Vagina (tissue), 2 donors: Measurements from ENCODE around the gene INHBB. TPM values are rescaled to one million over a fixed set of nuclear protein-coding genes. Genes with fewer than 3 reads are reported as not detected.

Experiments
- DNase-seq, 2 donors: peaks; one replicate each; pipeline ENCODE4 v3.0.0-alpha.2; 2017; ENCODE audit errors: extremely low spot score in 2 of 2
- H3K27ac ChIP-seq: fragments of 200-600 bp; sonication (generic); one replicate; pipeline ENCODE4 v1.5.1; 2019
- H3K27me3 ChIP-seq: fragments of 200-600 bp; sonication (generic); one replicate; pipeline ENCODE4 v1.5.1; 2019
- H3K36me3 ChIP-seq, 2 donors: fragments of 200-600 bp; sonication (generic); one replicate each; pipeline ENCODE4 v1.5.1; 2017 to 2019
- H3K4me1 ChIP-seq: fragments of 200-600 bp; sonication (generic); one replicate; pipeline ENCODE4 v1.5.1; 2019
- H3K4me3 ChIP-seq, 2 donors: fragments of 200-600 bp; sonication (generic); 1 replicate in 1 of 2; 2 replicates in 1 of 2; pipeline ENCODE4 v1.5.1; 2016 to 2019
- H3K9me3 ChIP-seq: fragments of 200-600 bp; sonication (generic); one replicate; pipeline ENCODE4 v1.5.1; 2019
- CTCF ChIP-seq, 3 experiments: fragments of 450-650 bp in 2 of 3; fragments of 200-600 bp in 1 of 3; sonication (generic) in 1 of 3; IDR thresholded peaks; one replicate each; pipeline ENCODE4 v1.5.1; 2017 to 2019; ENCODE audit warnings: antibody characterized with exemption in 3 of 3, mild to moderate bottlenecking in 2 of 3, moderate library complexity in 2 of 3
- POLR2A ChIP-seq, 2 donors: fragments of 450-650 bp; IDR thresholded peaks; one replicate each; pipeline ENCODE4 v1.6.1; 2017; ENCODE audit warnings: antibody characterized with exemption in 2 of 2, mild to moderate bottlenecking in 2 of 2, moderate library complexity in 2 of 2
- POLR2AphosphoS5 ChIP-seq, 2 donors: sonication (generic); formaldehyde crosslinking; IDR thresholded peaks; one replicate each; pipeline ENCODE4 v1.9.0; 2017; ENCODE audit warnings: antibody characterized with exemption in 2 of 2, mild to moderate bottlenecking in 2 of 2, low read depth in 1 of 2; ENCODE audit not compliant: insufficient read depth in 1 of 2
- intact Hi-C: fragments of 100-400 bp; cut with DNase I; formaldehyde crosslinking; loops from one replicate; pipeline ENCODE4 v1.15.1; 2023
- total RNA-seq: library from RNA; depleted of rRNA; stranded (reverse); fragments of >200 nt; gene quantifications from one replicate; pipeline ENCODE4 v1.2.3, GENCODE V29; 2016

Gene INHBB
- total RNA-seq, 1 donor from 2014 or later = 19.4 TPM

GRCh38 chr2:120354935-120355779 lies 9.2 kb downstream of the INHBB start:
- no peak for TF ChIP-seq CTCF (IDR thresholded peaks at IDR 0.05)
- no peak for TF ChIP-seq POLR2AphosphoS5 (IDR thresholded peaks at IDR 0.05; ENCODE audit: insufficient read depth in 1 of 2, low read depth in 1 of 2)
- TF ChIP-seq POLR2A (IDR thresholded peaks at IDR 0.05) = no peak

GRCh38 chr2:120355780-120356266 lies 9.9 kb downstream of the INHBB start:
- intact Hi-C loops = no loop called here
- H3K27me3 ChIP-seq = no peaks in the 10 kb centered on the region
- no peaks in the 10 kb centered on the region for H3K36me3 ChIP-seq
- no peaks in the 10 kb centered on the region for H3K4me1 ChIP-seq
- H3K9me3 ChIP-seq = no peaks in the 10 kb centered on the region
- no peak overlapping the region for H3K4me3 ChIP-seq
- no peak for DNase-seq
- H3K27ac ChIP-seq = no peak overlapping the region
- no peak for TF ChIP-seq CTCF (IDR thresholded peaks at IDR 0.05)
- TF ChIP-seq POLR2A (IDR thresholded peaks at IDR 0.05) = no peak

More at GRCh38 chr2:120354935-120355779, 9.2 kb downstream of the INHBB start:
- intact Hi-C loops = no loop called here
- Histone ChIP-seq H3K27me3 (no peaks in the 10 kb centered on the region), H3K4me3 (no peak overlapping the region), H3K9me3 (no peaks in the 10 kb centered on the region), H3K36me3 (no peaks in the 10 kb centered on the region), H3K4me1 (no peaks in the 10 kb centered on the region), H3K27ac (no peak overlapping the region)
- no peak for DNase-seq

- Histone ChIP-seq H3K36me3 (no peaks in the 10 kb centered on the region), H3K4me3 (no peak overlapping the region), H3K4me1 (no peaks in the 10 kb centered on the region), H3K27ac (no peak overlapping the region), H3K27me3 (no peaks in the 10 kb centered on the region), H3K9me3 (no peaks in the 10 kb centered on the region)
- no peak for TF ChIP-seq POLR2AphosphoS5 (IDR thresholded peaks at IDR 0.05; ENCODE audit: insufficient read depth in 1 of 2, low read depth in 1 of 2)
- TF ChIP-seq CTCF (IDR thresholded peaks at IDR 0.05) = no peak
- TF ChIP-seq POLR2A (IDR thresholded peaks at IDR 0.05) = no peak
- no peak for DNase-seq
- intact Hi-C loops = no loop called here
These were observed 11.8 kb downstream of the INHBB start for GRCh38 chr2:120357768-120358167.

- intact Hi-C loops = no loop called here
- H3K36me3 ChIP-seq = no peaks in the 10 kb centered on the region
- no peaks in the 10 kb centered on the region for H3K4me1 ChIP-seq
- TF ChIP-seq POLR2A (IDR thresholded peaks at IDR 0.05) = no peak
- no peak for TF ChIP-seq POLR2AphosphoS5 (IDR thresholded peaks at IDR 0.05; ENCODE audit: insufficient read depth in 1 of 2, low read depth in 1 of 2)
- no peak for TF ChIP-seq CTCF (IDR thresholded peaks at IDR 0.05)
- H3K9me3 ChIP-seq = no peaks in the 10 kb centered on the region
- no peak overlapping the region for H3K27ac ChIP-seq
- H3K4me3 ChIP-seq = no peak overlapping the region
- DNase-seq = no peak
- H3K27me3 ChIP-seq = no peaks in the 10 kb centered on the region
These were observed 13.0 kb downstream of the INHBB start for GRCh38 chr2:120358734-120359465.
